ENCODE data around the gene OR1F1.
"Not testable (repeated sequence)": the region's sequence is repeated elsewhere in the genome, so short reads cannot be mapped to it uniquely, and the experiment has no call there.

The OR1F1 gene

GRCh38 chr16:3205939-3206338 lies 17.9 kb downstream of the OR1F1 start:
- DNase-seq = not testable (repeated sequence)

- DNase-seq = no peak
These were observed 19.3 kb downstream of the OR1F1 start for GRCh38 chr16:3207086-3207953.

- no peak for DNase-seq
These were observed 24.0 kb downstream of the OR1F1 start for GRCh38 chr16:3212006-3212405.

GRCh38 chr16:3212567-3212966 lies 24.6 kb downstream of the OR1F1 start:
- no peak for DNase-seq

GRCh38 chr16:3214904-3215600 lies 27.0 kb downstream of the OR1F1 start:
- peak in 1 of 2 donors; percentile 10 for DNase-seq

GRCh38 chr16:3215601-3216262 lies 27.7 kb downstream of the OR1F1 start:
- DNase-seq = no peak

- DNase-seq = no peak
These were observed 28.2 kb downstream of the OR1F1 start for GRCh38 chr16:3216263-3216640.

GRCh38 chr16:3220839-3221238 lies 32.8 kb downstream of the OR1F1 start:
- no peak for DNase-seq

- DNase-seq = no peak
These were observed 36.0 kb downstream of the OR1F1 start for GRCh38 chr16:3223913-3224515.

- no peak for DNase-seq
These were observed 46.5 kb downstream of the OR1F1 start for GRCh38 chr16:3234543-3234856.

- peak; percentile 89 to 91 for DNase-seq
These were observed 47.0 kb downstream of the OR1F1 start, which contains the start of gene ZNF200 for GRCh38 chr16:3234857-3235561. TSS of gene ZNF200 (minus strand) at chr16:3235158. CDS start at chr16:3233755, 1,403 bp downstream.

- peak; percentile 50 to 58 for DNase-seq
These were observed 48.1 kb downstream of the OR1F1 start for GRCh38 chr16:3235856-3236669.

- no peak for DNase-seq
These were observed 53.8 kb downstream of the OR1F1 start for GRCh38 chr16:3241761-3242160.

GRCh38 chr16:3242709-3243108 lies 54.7 kb downstream of the OR1F1 start:
- no peak for DNase-seq

- no peak for DNase-seq
These were observed 55.9 kb downstream of the OR1F1 start for GRCh38 chr16:3243882-3244281.

GRCh38 chr16:3246002-3246401 lies 58.0 kb downstream of the OR1F1 start:
- DNase-seq = no peak

- DNase-seq = no peak
These were observed 58.9 kb downstream of the OR1F1 start for GRCh38 chr16:3246876-3247275.

- no peak for DNase-seq
These were observed 60.6 kb downstream of the OR1F1 start for GRCh38 chr16:3248596-3248995.

- no peak for DNase-seq
These were observed 61.0 kb downstream of the OR1F1 start for GRCh38 chr16:3249020-3249419.

- no peak for DNase-seq
These were observed 61.4 kb downstream of the OR1F1 start for GRCh38 chr16:3249451-3249850.

- no peak for DNase-seq
These were observed 65.0 kb downstream of the OR1F1 start for GRCh38 chr16:3252967-3253366.

GRCh38 chr16:3254309-3254708 lies 66.3 kb downstream of the OR1F1 start:
- DNase-seq = no peak
